HG02642 (cell line): ENCODE results near the gene SRSF3.
"Not testable (repeated sequence)": the region's sequence is repeated elsewhere in the genome, so short reads cannot be mapped to it uniquely, and the experiment has no call there.

ENCODE experiments used
- ATAC-seq: cut with Tn5 transposase; IDR thresholded peaks from one replicate; pipeline ENCODE4 v1.9.1; 2021; ENCODE audit warnings: mild to moderate bottlenecking; ENCODE audit not compliant: unreplicated experiment, poor library complexity

The SRSF3 gene

GRCh38 chr6:36603222-36604089 is 9.3 kb downstream of the SRSF3 start:
- ATAC-seq = no peak

- ATAC-seq = no peak
These were observed 10.2 kb downstream of the SRSF3 start for GRCh38 chr6:36604090-36605060.

GRCh38 chr6:36605143-36605542 is 11.0 kb downstream of the SRSF3 start:
- no peak for ATAC-seq

- ATAC-seq = no peak
These were observed 11.6 kb downstream of the SRSF3 start for GRCh38 chr6:36605560-36606391.

GRCh38 chr6:36607305-36607682 is 13.1 kb downstream of the SRSF3 start:
- ATAC-seq = not testable (repeated sequence)

- ATAC-seq = no peak
These were observed 13.7 kb downstream of the SRSF3 start for GRCh38 chr6:36607683-36608386.

- no peak for ATAC-seq
These were observed 14.8 kb downstream of the SRSF3 start for GRCh38 chr6:36608788-36609563.

- ATAC-seq = no peak
These were observed 15.4 kb downstream of the SRSF3 start for GRCh38 chr6:36609582-36609981.

GRCh38 chr6:36610041-36610955 is 16.1 kb downstream of the SRSF3 start:
- no peak for ATAC-seq

GRCh38 chr6:36610956-36611336 is 16.8 kb downstream of the SRSF3 start:
- ATAC-seq = no peak

GRCh38 chr6:36611679-36612078 is 17.5 kb downstream of the SRSF3 start:
- not testable (repeated sequence) for ATAC-seq

- ATAC-seq = no peak
These were observed 18.0 kb downstream of the SRSF3 start for GRCh38 chr6:36612101-36612625.

GRCh38 chr6:36613200-36613995 is 19.2 kb downstream of the SRSF3 start:
- ATAC-seq = no peak

- ATAC-seq = no peak
These were observed 21.0 kb downstream of the SRSF3 start for GRCh38 chr6:36615018-36615761.

- ATAC-seq = no peak
These were observed 22.8 kb downstream of the SRSF3 start for GRCh38 chr6:36616893-36617521.
